Liver (tissue), 9 donors: ENCODE results near the gene TRPM2. TPM values are rescaled to one million over a fixed set of nuclear protein-coding genes. Genes with fewer than 3 reads are reported as not detected.

ENCODE experiments used
- DNase-seq: peaks from one replicate; pipeline ENCODE4 v3.0.0-alpha.2; 2017; ENCODE audit warnings: low spot score
- H3K27ac ChIP-seq, 2 donors: one replicate each; pipeline ENCODE4 v1.7.0; 2013; ENCODE audit warnings: inconsistent platforms in 2 of 2, low read length in 2 of 2, control low read depth in 1 of 2, low read depth in 1 of 2, mild to moderate bottlenecking in 1 of 2
- H3K27me3 ChIP-seq, 4 donors: one replicate each; pipeline versions ENCODE4 v1.6.1 to v1.7.0; 2013; ENCODE audit warnings: low read length in 3 of 4, inconsistent platforms in 1 of 4, mild to moderate bottlenecking in 1 of 4, moderate library complexity in 1 of 4; ENCODE audit not compliant: control insufficient read depth in 4 of 4, insufficient read depth in 4 of 4
- H3K36me3 ChIP-seq, 4 donors: one replicate each; pipeline versions ENCODE4 v1.6.1 to v1.7.0; 2013; ENCODE audit warnings: low read length in 3 of 4, mild to moderate bottlenecking in 3 of 4, low read depth in 1 of 4, moderate library complexity in 1 of 4; ENCODE audit not compliant: control insufficient read depth in 4 of 4, insufficient read depth in 3 of 4
- H3K4me1 ChIP-seq, 4 donors: one replicate each; pipeline versions ENCODE4 v1.6.1 to v1.7.0; 2013; ENCODE audit warnings: low read length in 3 of 4, mild to moderate bottlenecking in 3 of 4, moderate library complexity in 1 of 4; ENCODE audit not compliant: control insufficient read depth in 4 of 4, insufficient read depth in 4 of 4
- H3K4me3 ChIP-seq, 3 donors: one replicate each; pipeline versions ENCODE4 v1.6.1 to v1.7.0; 2013; ENCODE audit warnings: low read length in 3 of 3, control low read depth in 1 of 3, low read depth in 1 of 3, mild to moderate bottlenecking in 1 of 3
- H3K9ac ChIP-seq, 2 donors: one replicate each; pipeline ENCODE4 v1.7.0; 2013; ENCODE audit warnings: low read length in 2 of 2, mild to moderate bottlenecking in 2 of 2, moderate library complexity in 2 of 2, control low read depth in 1 of 2, low read depth in 1 of 2
- H3K9me3 ChIP-seq, 4 donors: one replicate each; pipeline versions ENCODE4 v1.6.1 to v1.7.0; 2013; ENCODE audit warnings: low read length in 3 of 4; ENCODE audit not compliant: control insufficient read depth in 4 of 4
- EGR1 ChIP-seq, 2 donors: IDR thresholded peaks; 2 replicates each; pipeline ENCODE4 v1.6.1; 2016 to 2018; ENCODE audit warnings: antibody characterized with exemption in 2 of 2, low read depth in 2 of 2
- FOXA2 ChIP-seq: IDR thresholded peaks from 2 replicates; pipeline ENCODE4 v1.6.1; 2016; ENCODE audit warnings: antibody characterized with exemption
- GABPA ChIP-seq, 2 donors: IDR thresholded peaks in 1 of 2; conservative IDR thresholded peaks in 1 of 2; 2 replicates each; pipeline ENCODE4 v1.6.1; 2016; ENCODE audit warnings: antibody characterized with exemption in 2 of 2, mild to moderate bottlenecking in 1 of 2, moderate library complexity in 1 of 2
- HNF4A ChIP-seq, 2 donors: conservative IDR thresholded peaks; 2 replicates each; pipeline ENCODE4 v1.6.1; 2016; ENCODE audit warnings: antibody characterized with exemption in 2 of 2, mild to moderate bottlenecking in 2 of 2
- HNF4G ChIP-seq: IDR thresholded peaks from 2 replicates; pipeline ENCODE4 v1.6.1; 2016; ENCODE audit warnings: antibody characterized with exemption
- JUND ChIP-seq, 2 donors: IDR thresholded peaks; 2 replicates each; pipeline ENCODE4 v1.6.1; 2016; ENCODE audit warnings: antibody characterized with exemption in 2 of 2
- NR2F2 ChIP-seq: IDR thresholded peaks from 2 replicates; pipeline ENCODE4 v1.6.1; 2016; ENCODE audit warnings: antibody characterized with exemption
- RAD21 ChIP-seq, 2 donors: IDR thresholded peaks; 2 replicates each; pipeline ENCODE4 v1.6.1; 2016; ENCODE audit warnings: antibody characterized with exemption in 2 of 2, mild to moderate bottlenecking in 2 of 2
- RXRA ChIP-seq, 2 donors: IDR thresholded peaks; 2 replicates each; pipeline ENCODE4 v1.6.1; 2017 to 2018; ENCODE audit warnings: antibody characterized with exemption in 2 of 2, mild to moderate bottlenecking in 1 of 2
- SP1 ChIP-seq: IDR thresholded peaks from 2 replicates; pipeline ENCODE4 v1.6.1; 2018; ENCODE audit warnings: antibody characterized with exemption, mild to moderate bottlenecking
- TAF1 ChIP-seq: conservative IDR thresholded peaks from 2 replicates; pipeline ENCODE4 v1.6.1; 2016; ENCODE audit warnings: antibody characterized with exemption, mild to moderate bottlenecking
- YY1 ChIP-seq: IDR thresholded peaks from 2 replicates; pipeline ENCODE4 v1.6.1; 2016; ENCODE audit warnings: antibody characterized with exemption, mild to moderate bottlenecking
- WGBS: extraction: QIAGEN DNeasy Blood & Tissue Kit; methylation state at CpG from one replicate; pipeline ENCODE4 v1.1.7; 2013; 5-methylcytosine and 5-hydroxymethylcytosine counted together
- polyA plus RNA-seq, 2 donors: library from polyadenylated mRNA; stranded (reverse) in 1 of 2; unstranded in 1 of 2; fragments of 200-250 nt in 1 of 2; fragments of >200 nt in 1 of 2; fragmentation: Nextera tagmentation in 1 of 2; extraction: Ambion mirVana in 1 of 2; gene quantifications; one replicate each; pipeline versions ENCODE4 v1.2.1 to v1.2.3, GENCODE V29; 2013 to 2015
- total RNA-seq, 2 donors: library from RNA; depleted of rRNA; stranded (reverse); fragments of >200 nt; gene quantifications; one replicate each; pipeline ENCODE4 v1.2.3, GENCODE V29; 2014
- TF ChIP-seq, protein P1 (sequence below): IDR thresholded peaks from 2 replicates; pipeline ENCODE4 v1.6.1; 2016; ENCODE audit warnings: antibody characterized with exemption
- TF ChIP-seq, protein P2 (sequence below): IDR thresholded peaks from 2 replicates; pipeline ENCODE4 v1.6.1; 2016; ENCODE audit warnings: antibody characterized with exemption
- TF ChIP-seq, protein P3 (sequence below): fragments of 150-350 bp; IDR thresholded peaks from 2 replicates; pipeline ENCODE4 v1.5.1; 2017; ENCODE audit warnings: improper control_type of control experiment, low read depth, low read length; ENCODE audit not compliant: missing input control
- TF ChIP-seq, protein P4 (sequence below): IDR thresholded peaks from 2 replicates; pipeline ENCODE4 v1.6.1; 2016; ENCODE audit warnings: antibody characterized with exemption, mild to moderate bottlenecking
- TF ChIP-seq, protein P5 (sequence below): IDR thresholded peaks from 2 replicates; pipeline ENCODE4 v1.6.1; 2016; ENCODE audit warnings: antibody characterized with exemption
- donor health status: healthy.
- donor health status: healthy.
- donor health status: healthy.
- donor health status: healthy.
- donor health status: healthy.

TRPM2 gene
- total and polyA plus RNA-seq, 4 donors = 0.43 to 1.3 (median 0.63) TPM

DNA sequence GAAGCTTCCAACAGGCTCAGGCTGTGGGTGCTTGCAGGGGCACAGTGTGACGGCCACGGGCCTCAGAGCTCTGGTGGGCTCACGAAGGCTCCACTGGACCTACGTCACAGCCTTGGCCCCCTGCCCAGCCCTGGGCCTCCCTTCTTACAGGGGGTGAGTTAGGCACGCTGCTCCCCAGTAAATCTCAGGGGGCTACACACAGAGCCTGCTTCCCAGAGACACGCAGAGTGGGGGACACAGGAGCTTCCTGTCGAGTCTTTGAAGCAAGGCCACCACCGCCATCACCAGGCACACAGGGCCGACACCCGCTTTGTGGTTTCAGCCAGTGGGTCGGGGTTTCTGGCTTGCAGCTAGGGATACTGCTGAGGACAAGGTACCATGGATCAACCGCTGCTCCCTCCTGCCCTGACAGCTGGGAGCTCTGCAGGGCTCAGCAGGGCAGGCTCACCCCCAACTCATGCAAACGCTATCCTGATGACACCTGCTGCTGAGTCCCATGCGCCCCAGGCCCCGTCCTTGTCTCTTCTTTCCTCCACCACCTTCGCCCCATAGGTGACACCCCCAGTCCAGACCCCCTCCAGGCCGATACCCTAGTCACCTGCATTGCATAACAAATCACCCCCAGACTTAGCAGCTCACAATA lies 8.8 kb upstream of the TRPM2 start:
- Histone ChIP-seq H3K27ac (no peak overlapping the region), H3K9me3 (no peaks in the 10 kb centered on the region), H3K4me3 (no peak overlapping the region), H3K9ac (no peak overlapping the region), H3K36me3 (no peaks in the 10 kb centered on the region), H3K4me1 (peaks cover 0 to 7% (median 4%) of the 10 kb centered on the region in 4 donors), H3K27me3 (peaks cover 0 to 2% (median 0%) of the 10 kb centered on the region in 4 donors)
- TF ChIP-seq, protein P1, sequence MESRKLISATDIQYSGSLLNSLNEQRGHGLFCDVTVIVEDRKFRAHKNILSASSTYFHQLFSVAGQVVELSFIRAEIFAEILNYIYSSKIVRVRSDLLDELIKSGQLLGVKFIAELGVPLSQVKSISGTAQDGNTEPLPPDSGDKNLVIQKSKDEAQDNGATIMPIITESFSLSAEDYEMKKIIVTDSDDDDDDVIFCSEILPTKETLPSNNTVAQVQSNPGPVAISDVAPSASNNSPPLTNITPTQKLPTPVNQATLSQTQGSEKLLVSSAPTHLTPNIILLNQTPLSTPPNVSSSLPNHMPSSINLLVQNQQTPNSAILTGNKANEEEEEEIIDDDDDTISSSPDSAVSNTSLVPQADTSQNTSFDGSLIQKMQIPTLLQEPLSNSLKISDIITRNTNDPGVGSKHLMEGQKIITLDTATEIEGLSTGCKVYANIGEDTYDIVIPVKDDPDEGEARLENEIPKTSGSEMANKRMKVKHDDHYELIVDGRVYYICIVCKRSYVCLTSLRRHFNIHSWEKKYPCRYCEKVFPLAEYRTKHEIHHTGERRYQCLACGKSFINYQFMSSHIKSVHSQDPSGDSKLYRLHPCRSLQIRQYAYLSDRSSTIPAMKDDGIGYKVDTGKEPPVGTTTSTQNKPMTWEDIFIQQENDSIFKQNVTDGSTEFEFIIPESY = no peak
- TF ChIP-seq HNF4G = no peak
- no peak for TF ChIP-seq SP1
- TF ChIP-seq NR2F2 = no peak
- TF ChIP-seq HNF4A (conservative IDR thresholded peaks at IDR 0.05) = no peak
- TF ChIP-seq FOXA2 = no peak
- no peak for TF ChIP-seq EGR1 (IDR thresholded peaks at IDR 0.05; ENCODE audit: low read depth in 2 of 2)
- TF ChIP-seq JUND (IDR thresholded peaks at IDR 0.05) = no peak
- no peak for TF ChIP-seq RXRA (IDR thresholded peaks at IDR 0.05)
- TF ChIP-seq, protein P2, sequence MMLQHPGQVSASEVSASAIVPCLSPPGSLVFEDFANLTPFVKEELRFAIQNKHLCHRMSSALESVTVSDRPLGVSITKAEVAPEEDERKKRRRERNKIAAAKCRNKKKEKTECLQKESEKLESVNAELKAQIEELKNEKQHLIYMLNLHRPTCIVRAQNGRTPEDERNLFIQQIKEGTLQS = no peak
- no peak for TF ChIP-seq GABPA (IDR thresholded peaks at IDR 0.05 in 1 of 2, conservative IDR thresholded peaks at IDR 0.05 in 1 of 2)
- TF ChIP-seq, protein P3, sequence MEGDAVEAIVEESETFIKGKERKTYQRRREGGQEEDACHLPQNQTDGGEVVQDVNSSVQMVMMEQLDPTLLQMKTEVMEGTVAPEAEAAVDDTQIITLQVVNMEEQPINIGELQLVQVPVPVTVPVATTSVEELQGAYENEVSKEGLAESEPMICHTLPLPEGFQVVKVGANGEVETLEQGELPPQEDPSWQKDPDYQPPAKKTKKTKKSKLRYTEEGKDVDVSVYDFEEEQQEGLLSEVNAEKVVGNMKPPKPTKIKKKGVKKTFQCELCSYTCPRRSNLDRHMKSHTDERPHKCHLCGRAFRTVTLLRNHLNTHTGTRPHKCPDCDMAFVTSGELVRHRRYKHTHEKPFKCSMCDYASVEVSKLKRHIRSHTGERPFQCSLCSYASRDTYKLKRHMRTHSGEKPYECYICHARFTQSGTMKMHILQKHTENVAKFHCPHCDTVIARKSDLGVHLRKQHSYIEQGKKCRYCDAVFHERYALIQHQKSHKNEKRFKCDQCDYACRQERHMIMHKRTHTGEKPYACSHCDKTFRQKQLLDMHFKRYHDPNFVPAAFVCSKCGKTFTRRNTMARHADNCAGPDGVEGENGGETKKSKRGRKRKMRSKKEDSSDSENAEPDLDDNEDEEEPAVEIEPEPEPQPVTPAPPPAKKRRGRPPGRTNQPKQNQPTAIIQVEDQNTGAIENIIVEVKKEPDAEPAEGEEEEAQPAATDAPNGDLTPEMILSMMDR = no peak
- TF ChIP-seq RAD21 (IDR thresholded peaks at IDR 0.05) = no peak
- no peak for DNase-seq
- WGBS = 86% methylated on average over 17 of the region's 17 CpGs

DNA sequence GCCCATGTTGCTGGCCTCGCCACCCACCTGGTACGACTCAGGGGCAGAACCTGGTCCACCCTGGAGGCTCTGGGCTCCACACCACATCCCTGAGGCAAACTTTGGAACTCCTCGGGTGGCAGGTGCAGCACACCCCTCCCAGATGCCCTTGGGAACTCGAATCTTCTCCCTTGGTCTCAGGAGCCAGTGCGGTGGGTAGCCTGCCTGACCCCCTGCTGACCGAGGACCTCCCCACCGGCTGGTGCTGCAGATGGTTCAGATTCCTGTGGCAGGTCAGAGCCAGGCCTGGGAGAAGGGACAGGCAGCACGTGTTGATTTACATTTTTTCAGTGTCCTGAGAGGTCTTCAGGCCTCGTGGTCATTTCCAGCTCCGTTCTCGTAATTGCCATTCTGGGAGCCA lies 7.9 kb upstream of the TRPM2 start:
- Histone ChIP-seq H3K9ac (no peak overlapping the region), H3K27ac (no peak overlapping the region), H3K36me3 (no peaks in the 10 kb centered on the region), H3K9me3 (no peaks in the 10 kb centered on the region), H3K27me3 (peaks cover 0 to 2% (median 0%) of the 10 kb centered on the region in 4 donors), H3K4me3 (no peak overlapping the region), H3K4me1 (peaks cover 0 to 4% (median 2%) of the 10 kb centered on the region in 4 donors)
- TF ChIP-seq SP1 = no peak
- no peak for TF ChIP-seq TAF1
- TF ChIP-seq, protein P4, sequence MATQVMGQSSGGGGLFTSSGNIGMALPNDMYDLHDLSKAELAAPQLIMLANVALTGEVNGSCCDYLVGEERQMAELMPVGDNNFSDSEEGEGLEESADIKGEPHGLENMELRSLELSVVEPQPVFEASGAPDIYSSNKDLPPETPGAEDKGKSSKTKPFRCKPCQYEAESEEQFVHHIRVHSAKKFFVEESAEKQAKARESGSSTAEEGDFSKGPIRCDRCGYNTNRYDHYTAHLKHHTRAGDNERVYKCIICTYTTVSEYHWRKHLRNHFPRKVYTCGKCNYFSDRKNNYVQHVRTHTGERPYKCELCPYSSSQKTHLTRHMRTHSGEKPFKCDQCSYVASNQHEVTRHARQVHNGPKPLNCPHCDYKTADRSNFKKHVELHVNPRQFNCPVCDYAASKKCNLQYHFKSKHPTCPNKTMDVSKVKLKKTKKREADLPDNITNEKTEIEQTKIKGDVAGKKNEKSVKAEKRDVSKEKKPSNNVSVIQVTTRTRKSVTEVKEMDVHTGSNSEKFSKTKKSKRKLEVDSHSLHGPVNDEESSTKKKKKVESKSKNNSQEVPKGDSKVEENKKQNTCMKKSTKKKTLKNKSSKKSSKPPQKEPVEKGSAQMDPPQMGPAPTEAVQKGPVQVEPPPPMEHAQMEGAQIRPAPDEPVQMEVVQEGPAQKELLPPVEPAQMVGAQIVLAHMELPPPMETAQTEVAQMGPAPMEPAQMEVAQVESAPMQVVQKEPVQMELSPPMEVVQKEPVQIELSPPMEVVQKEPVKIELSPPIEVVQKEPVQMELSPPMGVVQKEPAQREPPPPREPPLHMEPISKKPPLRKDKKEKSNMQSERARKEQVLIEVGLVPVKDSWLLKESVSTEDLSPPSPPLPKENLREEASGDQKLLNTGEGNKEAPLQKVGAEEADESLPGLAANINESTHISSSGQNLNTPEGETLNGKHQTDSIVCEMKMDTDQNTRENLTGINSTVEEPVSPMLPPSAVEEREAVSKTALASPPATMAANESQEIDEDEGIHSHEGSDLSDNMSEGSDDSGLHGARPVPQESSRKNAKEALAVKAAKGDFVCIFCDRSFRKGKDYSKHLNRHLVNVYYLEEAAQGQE = no peak
- TF ChIP-seq YY1 = no peak
- no peak for TF ChIP-seq JUND (IDR thresholded peaks at IDR 0.05)
- TF ChIP-seq, protein P5, sequence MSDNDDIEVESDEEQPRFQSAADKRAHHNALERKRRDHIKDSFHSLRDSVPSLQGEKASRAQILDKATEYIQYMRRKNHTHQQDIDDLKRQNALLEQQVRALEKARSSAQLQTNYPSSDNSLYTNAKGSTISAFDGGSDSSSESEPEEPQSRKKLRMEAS = no peak
- no peak for TF ChIP-seq RAD21 (IDR thresholded peaks at IDR 0.05)
- no peak for TF ChIP-seq HNF4G
- TF ChIP-seq HNF4A (conservative IDR thresholded peaks at IDR 0.05) = no peak
- TF ChIP-seq, protein P3 = no peak
- TF ChIP-seq, protein P1 = no peak
- no peak for TF ChIP-seq NR2F2
- TF ChIP-seq RXRA (IDR thresholded peaks at IDR 0.05) = no peak
- 71% methylated on average over 11 of the region's 11 CpGs for WGBS
- DNase-seq = no peak
